Activated gamma-delta T cell (primary cell): ENCODE data around the gene TAGLN3.
"Not testable (repeated sequence)": the region's sequence is repeated elsewhere in the genome, so short reads cannot be mapped to it uniquely, and the experiment has no call there.

Experiments used
- DNase-seq: peaks from one replicate; lab custom pipeline; 2025; lab: John Stamatoyannopoulos, UW

The TAGLN3 gene

GRCh38 chr3:112010636-112011035, 11.9 kb downstream of the TAGLN3 start:
- DNase-seq = no peak

- DNase-seq = no peak
Measured at GRCh38 chr3:112011376-112011940, 12.7 kb downstream of the TAGLN3 start.

- DNase-seq = no peak
Measured at GRCh38 chr3:112012205-112012992, 13.7 kb downstream of the TAGLN3 start.

GRCh38 chr3:112013058-112013783, 14.5 kb downstream of the TAGLN3 start:
- no peak for DNase-seq

GRCh38 chr3:112013784-112014143, 15.0 kb downstream of the TAGLN3 start:
- no peak for DNase-seq

GRCh38 chr3:112017091-112017490, 18.4 kb downstream of the TAGLN3 start:
- no peak for DNase-seq

GRCh38 chr3:112018712-112019111, 20.0 kb downstream of the TAGLN3 start:
- DNase-seq = no peak

- no peak for DNase-seq
Measured at GRCh38 chr3:112019716-112020115, 21.0 kb downstream of the TAGLN3 start.

GRCh38 chr3:112020674-112021085, 22.0 kb downstream of the TAGLN3 start:
- no peak for DNase-seq

- no peak for DNase-seq
Measured at GRCh38 chr3:112027142-112027541, 28.4 kb downstream of the TAGLN3 start.

- no peak for DNase-seq
Measured at GRCh38 chr3:112027826-112028225, 29.1 kb downstream of the TAGLN3 start.

- no peak for DNase-seq
Measured at GRCh38 chr3:112030901-112031300, 32.2 kb downstream of the TAGLN3 start.

- no peak for DNase-seq
Measured at GRCh38 chr3:112032098-112032731, 33.5 kb downstream of the TAGLN3 start.

GRCh38 chr3:112034436-112034835, 35.7 kb downstream of the TAGLN3 start, which contains the start of gene TMPRSS7:
Gene TMPRSS7 (plus strand): TSS chr3:112034736. CDS start chr3:112034846, 110 bp downstream.
- no peak for DNase-seq

GRCh38 chr3:112035241-112035640, 36.5 kb downstream of the TAGLN3 start:
- no peak for DNase-seq

GRCh38 chr3:112037194-112037593, 38.5 kb downstream of the TAGLN3 start:
- DNase-seq = not testable (repeated sequence)

- DNase-seq = no peak
Measured at GRCh38 chr3:112038863-112039262, 40.1 kb downstream of the TAGLN3 start.

- no peak for DNase-seq
Measured at GRCh38 chr3:112041321-112041720, 42.6 kb downstream of the TAGLN3 start.

GRCh38 chr3:112042842-112043280, 44.1 kb downstream of the TAGLN3 start:
- no peak for DNase-seq

- no peak for DNase-seq
Measured at GRCh38 chr3:112043621-112044201, 45.0 kb downstream of the TAGLN3 start.

- DNase-seq = no peak
Measured at GRCh38 chr3:112046599-112046998, 47.9 kb downstream of the TAGLN3 start.

GRCh38 chr3:112047264-112047663, 48.5 kb downstream of the TAGLN3 start:
- no peak for DNase-seq
